ENCODE results near the gene UNKL.

GRCh38 chr16:1349351-1349750 is 65.2 kb downstream of the UNKL start:
- TF ChIP-seq CTCF (IDR thresholded peaks at IDR 0.05; ENCODE audit: borderline replicate concordance, extremely low read depth, low read length, poor library complexity, severe bottlenecking), result no peak
- no peak for TF ChIP-seq EZH2 (IDR thresholded peaks at IDR 0.05; ENCODE audit: borderline replicate concordance, low read depth, low read length, severe bottlenecking)
